Astrocyte (in vitro differentiated cells and primary cell): Measurements from ENCODE around the gene CGREF1.

Source experiments
- EZH2 ChIP-seq: IDR thresholded peaks from 2 replicates; pipeline ENCODE4 v1.6.1; 2012; ENCODE audit warnings: mild to moderate bottlenecking, low read length, inconsistent platforms; ENCODE audit not compliant: insufficient read depth
- TF ChIP-seq, protein P1 (sequence below): IDR thresholded peaks from 2 replicates; pipeline ENCODE4 v1.5.1; 2011; ENCODE audit warnings: low read depth, mild to moderate bottlenecking, inconsistent platforms, low read length, moderate library complexity; ENCODE audit not compliant: insufficient read depth

DNA sequence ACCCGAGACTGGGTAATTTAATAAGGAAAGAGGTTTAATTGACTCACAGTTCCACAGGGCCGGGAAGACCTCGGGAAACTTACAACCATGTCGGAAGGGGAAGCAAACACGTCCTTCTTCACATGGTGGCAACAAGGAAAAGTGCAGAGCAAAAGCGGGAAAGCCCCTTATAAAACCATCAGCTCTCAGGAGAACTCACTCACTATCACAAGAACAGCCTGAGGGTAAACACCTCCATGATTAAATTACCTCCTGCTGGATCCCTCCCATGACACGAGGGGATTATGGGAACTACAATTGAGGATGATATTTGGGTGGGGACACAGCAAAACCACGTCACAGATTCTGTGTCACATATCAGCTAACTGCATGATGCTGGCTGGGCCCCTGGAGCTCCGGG lies 41.3 kb upstream of the CGREF1 start:
- TF ChIP-seq, protein P1, sequence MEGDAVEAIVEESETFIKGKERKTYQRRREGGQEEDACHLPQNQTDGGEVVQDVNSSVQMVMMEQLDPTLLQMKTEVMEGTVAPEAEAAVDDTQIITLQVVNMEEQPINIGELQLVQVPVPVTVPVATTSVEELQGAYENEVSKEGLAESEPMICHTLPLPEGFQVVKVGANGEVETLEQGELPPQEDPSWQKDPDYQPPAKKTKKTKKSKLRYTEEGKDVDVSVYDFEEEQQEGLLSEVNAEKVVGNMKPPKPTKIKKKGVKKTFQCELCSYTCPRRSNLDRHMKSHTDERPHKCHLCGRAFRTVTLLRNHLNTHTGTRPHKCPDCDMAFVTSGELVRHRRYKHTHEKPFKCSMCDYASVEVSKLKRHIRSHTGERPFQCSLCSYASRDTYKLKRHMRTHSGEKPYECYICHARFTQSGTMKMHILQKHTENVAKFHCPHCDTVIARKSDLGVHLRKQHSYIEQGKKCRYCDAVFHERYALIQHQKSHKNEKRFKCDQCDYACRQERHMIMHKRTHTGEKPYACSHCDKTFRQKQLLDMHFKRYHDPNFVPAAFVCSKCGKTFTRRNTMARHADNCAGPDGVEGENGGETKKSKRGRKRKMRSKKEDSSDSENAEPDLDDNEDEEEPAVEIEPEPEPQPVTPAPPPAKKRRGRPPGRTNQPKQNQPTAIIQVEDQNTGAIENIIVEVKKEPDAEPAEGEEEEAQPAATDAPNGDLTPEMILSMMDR: no peak
- no peak for TF ChIP-seq EZH2
